ENCODE data around the gene F12.

GRCh38 chr5:177432143-177432838 is 22.9 kb upstream of the F12 start:
- TF ChIP-seq CTCF (IDR thresholded peaks at IDR 0.05; ENCODE audit: borderline replicate concordance, extremely low read depth, low read length, poor library complexity, severe bottlenecking): no peak
- TF ChIP-seq EZH2 (IDR thresholded peaks at IDR 0.05; ENCODE audit: borderline replicate concordance, low read depth, low read length, severe bottlenecking): no peak
